ES-I3 (cell line): ENCODE results near the gene HEXB.
A peak's percentile ranks its signal among the peaks of the same experiment; 100 is the strongest.
"Not testable (repeated sequence)": the region's sequence is repeated elsewhere in the genome, so short reads cannot be mapped to it uniquely, and the experiment has no call there.

Experiments used
- H3K36me3 ChIP-seq: 2 replicates; pipeline ENCODE4 v1.6.1; 2013; ENCODE audit warnings: mild to moderate bottlenecking, low read length, control low read depth, moderate library complexity; ENCODE audit not compliant: insufficient read depth
- H3K4me1 ChIP-seq: 2 replicates; pipeline ENCODE4 v1.6.1; 2013; ENCODE audit warnings: mild to moderate bottlenecking, control low read depth, low read length; ENCODE audit not compliant: insufficient read depth
- H3K9ac ChIP-seq: 2 replicates; pipeline ENCODE4 v1.6.1; 2013; ENCODE audit warnings: low read depth, mild to moderate bottlenecking, low read length, moderate library complexity
- H3K9me3 ChIP-seq: 2 replicates; pipeline ENCODE4 v1.6.1; 2013; ENCODE audit warnings: mild to moderate bottlenecking, low read length, moderate library complexity; ENCODE audit not compliant: control insufficient read depth, insufficient read depth

Gene HEXB

GRCh38 chr5:74669821-74670220 is 15.2 kb upstream of the HEXB start:
- H3K9me3 ChIP-seq, result no peaks in the 10 kb centered on the region
- no peak overlapping the region for H3K9ac ChIP-seq
- H3K4me1 ChIP-seq, result peaks cover 4% of the 10 kb centered on the region; the same call in 1 of the 2 replicates
- H3K36me3 ChIP-seq, result no peaks in the 10 kb centered on the region

- Histone ChIP-seq H3K9me3 (no peaks in the 10 kb centered on the region), H3K9ac (no peak overlapping the region), H3K4me1 (peaks cover 4% of the 10 kb centered on the region; the same call in 1 of the 2 replicates), H3K36me3 (no peaks in the 10 kb centered on the region)
Measured at GRCh38 chr5:74670396-74671038, 14.5 kb upstream of the HEXB start.

GRCh38 chr5:74672215-74672877 is 12.7 kb upstream of the HEXB start:
- Histone ChIP-seq H3K9ac (no peak overlapping the region), H3K9me3 (no peaks in the 10 kb centered on the region), H3K36me3 (no peaks in the 10 kb centered on the region), H3K4me1 (no peaks in the 10 kb centered on the region)

- Histone ChIP-seq H3K9ac (no peak overlapping the region), H3K36me3 (no peaks in the 10 kb centered on the region), H3K4me1 (no peaks in the 10 kb centered on the region), H3K9me3 (no peaks in the 10 kb centered on the region)
Measured at GRCh38 chr5:74673011-74673790, 11.8 kb upstream of the HEXB start.

- H3K4me1 ChIP-seq, H3K36me3 ChIP-seq, H3K9ac ChIP-seq, H3K9me3 ChIP-seq: not testable (repeated sequence)
Measured at GRCh38 chr5:74676466-74676865, 8.6 kb upstream of the HEXB start.

- H3K9ac ChIP-seq, H3K36me3 ChIP-seq, H3K4me1 ChIP-seq, H3K9me3 ChIP-seq: not testable (repeated sequence)
Measured at GRCh38 chr5:74678123-74678522, 6.9 kb upstream of the HEXB start.

GRCh38 chr5:74679300-74679699 is 5.7 kb upstream of the HEXB start:
- H3K36me3 ChIP-seq, H3K9ac ChIP-seq, H3K9me3 ChIP-seq, H3K4me1 ChIP-seq: not testable (repeated sequence)

- no peaks in the 10 kb centered on the region for H3K36me3 ChIP-seq
- peaks cover 8% of the 10 kb centered on the region for H3K4me1 ChIP-seq
- no peaks in the 10 kb centered on the region for H3K9me3 ChIP-seq
- no peak overlapping the region for H3K9ac ChIP-seq
Measured at GRCh38 chr5:74679966-74680365, 5.1 kb upstream of the HEXB start.

- Histone ChIP-seq H3K4me1 (0 out of 2 replicates have a peak, but pooled peaks cover 4% of the 10 kb centered on the region), H3K9me3 (no peaks in the 10 kb centered on the region), H3K36me3 (no peaks in the 10 kb centered on the region), H3K9ac (peak overlapping the region; percentile 58; the same call in 1 of the 2 replicates)
Measured at GRCh38 chr5:74685979-74686631, 1.1 kb downstream of the HEXB start.

GRCh38 chr5:74686962-74687751 is 2.1 kb downstream of the HEXB start:
- no peaks in the 10 kb centered on the region for H3K9me3 ChIP-seq
- 0 out of 2 replicates have a peak, but pooled peaks cover 4% of the 10 kb centered on the region for H3K4me1 ChIP-seq
- no peak overlapping the region for H3K9ac ChIP-seq
- no peaks in the 10 kb centered on the region for H3K36me3 ChIP-seq

GRCh38 chr5:74693191-74693590 is 8.2 kb downstream of the HEXB start:
- H3K36me3 ChIP-seq, result peaks cover 5% of the 10 kb centered on the region; the same call in 1 of the 2 replicates
- H3K9ac ChIP-seq, result no peak overlapping the region
- no peaks in the 10 kb centered on the region for H3K4me1 ChIP-seq

GRCh38 chr5:74717596-74717995 is 32.6 kb downstream of the HEXB start:
- no peaks in the 10 kb centered on the region for H3K9me3 ChIP-seq
- peaks cover 18% of the 10 kb centered on the region for H3K36me3 ChIP-seq

More at GRCh38 chr5:74693191-74693590, 8.2 kb downstream of the HEXB start:
- H3K9me3 ChIP-seq, result no peaks in the 10 kb centered on the region

GRCh38 chr5:74722271-74722670 is 37.2 kb downstream of the HEXB start:
- H3K9ac ChIP-seq, result no peak overlapping the region
- H3K4me1 ChIP-seq, result no peaks in the 10 kb centered on the region
- no peaks in the 10 kb centered on the region for H3K9me3 ChIP-seq
- H3K36me3 ChIP-seq, result peaks cover 38% of the 10 kb centered on the region

More at GRCh38 chr5:74717596-74717995, 32.6 kb downstream of the HEXB start:
- no peak overlapping the region for H3K9ac ChIP-seq
- no peaks in the 10 kb centered on the region for H3K4me1 ChIP-seq

GRCh38 chr5:74725331-74725730 is 40.3 kb downstream of the HEXB start:
- Histone ChIP-seq H3K9me3 (no peaks in the 10 kb centered on the region), H3K36me3 (peaks cover 43% of the 10 kb centered on the region), H3K9ac (no peak overlapping the region), H3K4me1 (no peaks in the 10 kb centered on the region)
